Ovary (tissue), 9 donors: Measurements from ENCODE around the gene RSPH3. TPM values are rescaled to one million over a fixed set of nuclear protein-coding genes. Genes with fewer than 3 reads are reported as not detected.
"Not testable (repeated sequence)": the region's sequence is repeated elsewhere in the genome, so short reads cannot be mapped to it uniquely, and the experiment has no call there.

Experiments used
- DNase-seq, 5 donors: peaks; one replicate each; pipeline ENCODE4 v3.0.0-alpha.2; 2019 to 2020
- H3K27ac ChIP-seq, 2 donors: fragments of 200-600 bp; one replicate each; pipeline versions ENCODE4 v1.5.1 to v1.8.0; 2019 to 2022
- H3K27me3 ChIP-seq: fragments of 200-600 bp; one replicate; pipeline ENCODE4 v1.8.0; 2022
- H3K36me3 ChIP-seq: fragments of 200-600 bp; sonication (generic); one replicate; pipeline ENCODE4 v1.5.1; 2019
- H3K4me1 ChIP-seq: one replicate; pipeline ENCODE4 v1.8.1; 2013; ENCODE audit warnings: mild to moderate bottlenecking, moderate library complexity; ENCODE audit not compliant: insufficient read depth
- H3K4me3 ChIP-seq: fragments of 200-600 bp; sonication (generic); one replicate; pipeline ENCODE4 v1.5.1; 2017
- H3K9me3 ChIP-seq, 2 donors: fragments of 200-600 bp in 1 of 2; sonication (generic) in 1 of 2; one replicate each; pipeline versions ENCODE4 v1.5.1 to v1.8.1; 2013 to 2019; ENCODE audit warnings: mild to moderate bottlenecking in 1 of 2, moderate library complexity in 1 of 2
- EP300 ChIP-seq: sonication (generic); formaldehyde crosslinking; IDR thresholded peaks from one replicate; pipeline ENCODE4 v1.6.1; 2017; ENCODE audit warnings: antibody characterized with exemption
- POLR2A ChIP-seq: fragments of 450-650 bp; IDR thresholded peaks from one replicate; pipeline ENCODE4 v1.6.1; 2017; ENCODE audit warnings: antibody characterized with exemption, mild to moderate bottlenecking, moderate library complexity
- WGBS, 3 donors: extraction: QIAGEN DNeasy Blood & Tissue Kit in 1 of 3; methylation state at CpG; one replicate each; pipeline versions ENCODE4 v1.1.5 to v1.1.7; 2013 to 2017; 5-methylcytosine and 5-hydroxymethylcytosine counted together
- intact Hi-C, 4 donors: fragments of 100-400 bp; cut with DNase I; formaldehyde crosslinking; loops; one replicate each; pipeline versions ENCODE4 v1.11.0 to v1.15.1; 2022 to 2023
- polyA plus RNA-seq, 2 donors: library from polyadenylated mRNA; stranded (reverse); fragments of 200-250 nt in 1 of 2; fragments of 350-450 nt in 1 of 2; fragmentation: Illumina TruSeq in 1 of 2; extraction: RNeasy Lipid Tissue Mini Kit (QIAGEN cat#74804) in 1 of 2; gene quantifications; one replicate each; pipeline ENCODE4 v1.2.3, GENCODE V29; 2013 to 2014
- total RNA-seq, 7 donors: library from RNA; depleted of rRNA in 2 of 7; stranded (reverse); fragments of >200 nt in 2 of 7; fragmentation: NEBNext Ultra II Directional in 3 of 7; extraction: Animal tissue kit (Norgen Biotek cat#: 25700) in 3 of 7; gene quantifications; one replicate each; pipeline versions ENCODE4 v1.1.0 to v1.2.4, GENCODE V29; 2016 to 2023
- TF ChIP-seq, protein P1 (sequence below), 3 donors: fragments of 450-650 bp in 2 of 3; fragments of 200-600 bp in 1 of 3; IDR thresholded peaks; one replicate each; pipeline versions ENCODE4 v1.5.1 to v1.8.0; 2016 to 2022; ENCODE audit warnings: antibody characterized with exemption in 3 of 3, mild to moderate bottlenecking in 1 of 3
- donor health status: DM: no; HTN: no; CAD: no; lungs with moderate emphysema.
- donor health status: DM: no; HTN: no; CAD: no.
- donor health status: Bipolar disorder and iron deficiency.
- donor health status: DM: yes; HTN: yes; CAD: no.
- donor health status: DM: no; HTN: no; CAD: no.
- donor health status: DM: yes; HTN: yes; CAD: no.

Gene RSPH3
- total and polyA plus RNA-seq, 9 donors = 2.6 to 9.7 (median 7.6) TPM

GRCh38 chr6:159017757-159018559 lies 18.0 kb upstream of the RSPH3 start:
- Histone ChIP-seq H3K36me3 (no peaks in the 10 kb centered on the region), H3K4me3 (no peak overlapping the region), H3K4me1 (no peaks in the 10 kb centered on the region), H3K27me3 (no peaks in the 10 kb centered on the region), H3K27ac (no peak overlapping the region), H3K9me3 (peaks cover 0 to 5% of the 10 kb centered on the region in 2 donors)
- intact Hi-C loops = loop anchor here in 1 of 4 donors (10.0 kb wide), 1 partner anchor 117 kb away; no protein-coding TSS in a partner anchor
- WGBS, 3 donors = 28 to 56% (median 29%) methylated on average over 3 of the region's 3 CpGs
- TF ChIP-seq EP300 (no peak), POLR2A (no peak)
- TF ChIP-seq, protein P1, sequence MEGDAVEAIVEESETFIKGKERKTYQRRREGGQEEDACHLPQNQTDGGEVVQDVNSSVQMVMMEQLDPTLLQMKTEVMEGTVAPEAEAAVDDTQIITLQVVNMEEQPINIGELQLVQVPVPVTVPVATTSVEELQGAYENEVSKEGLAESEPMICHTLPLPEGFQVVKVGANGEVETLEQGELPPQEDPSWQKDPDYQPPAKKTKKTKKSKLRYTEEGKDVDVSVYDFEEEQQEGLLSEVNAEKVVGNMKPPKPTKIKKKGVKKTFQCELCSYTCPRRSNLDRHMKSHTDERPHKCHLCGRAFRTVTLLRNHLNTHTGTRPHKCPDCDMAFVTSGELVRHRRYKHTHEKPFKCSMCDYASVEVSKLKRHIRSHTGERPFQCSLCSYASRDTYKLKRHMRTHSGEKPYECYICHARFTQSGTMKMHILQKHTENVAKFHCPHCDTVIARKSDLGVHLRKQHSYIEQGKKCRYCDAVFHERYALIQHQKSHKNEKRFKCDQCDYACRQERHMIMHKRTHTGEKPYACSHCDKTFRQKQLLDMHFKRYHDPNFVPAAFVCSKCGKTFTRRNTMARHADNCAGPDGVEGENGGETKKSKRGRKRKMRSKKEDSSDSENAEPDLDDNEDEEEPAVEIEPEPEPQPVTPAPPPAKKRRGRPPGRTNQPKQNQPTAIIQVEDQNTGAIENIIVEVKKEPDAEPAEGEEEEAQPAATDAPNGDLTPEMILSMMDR (IDR thresholded peaks at IDR 0.05) = no peak
- DNase-seq = no peak

DNA sequence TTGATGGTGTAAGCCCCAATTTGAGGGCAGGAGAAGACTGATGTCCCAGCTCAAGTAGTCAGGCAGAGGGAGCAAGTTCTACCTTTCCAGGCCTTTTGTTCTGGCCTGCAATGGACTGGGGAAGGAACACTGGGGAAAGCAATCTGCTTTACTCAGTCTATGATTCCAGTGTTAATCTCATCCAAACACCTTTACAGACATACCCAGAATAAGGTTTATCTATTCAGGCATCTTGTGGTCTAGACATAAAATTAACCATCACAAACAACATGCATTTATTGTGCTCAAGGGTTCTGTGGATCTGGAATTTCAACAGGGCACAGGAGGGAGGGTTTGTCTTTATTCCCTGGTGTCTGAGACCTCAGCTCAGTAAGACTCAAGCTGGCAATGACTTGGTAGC lies 14.4 kb upstream of the RSPH3 start:
- intact Hi-C loops = loop anchor here in 1 of 4 donors (10.0 kb wide), 1 partner anchor 120 kb away; no protein-coding TSS in a partner anchor
- Histone ChIP-seq H3K9me3 (peaks cover 0 to 5% of the 10 kb centered on the region in 2 donors), H3K27me3 (no peaks in the 10 kb centered on the region), H3K4me1 (peaks cover 1% of the 10 kb centered on the region), H3K4me3 (no peak overlapping the region), H3K27ac (no peak overlapping the region), H3K36me3 (no peaks in the 10 kb centered on the region)
- TF ChIP-seq POLR2A (no peak), EP300 (no peak)
- TF ChIP-seq, protein P1 (IDR thresholded peaks at IDR 0.05) = no peak
- no peak for DNase-seq

- peaks cover 0 to 5% of the 10 kb centered on the region in 2 donors for H3K9me3 ChIP-seq
- intact Hi-C loops = loop anchor here in 1 of 4 donors (10.0 kb wide), 1 partner anchor 122 kb away; no protein-coding TSS in a partner anchor
- no peaks in the 10 kb centered on the region for H3K36me3 ChIP-seq
- TF ChIP-seq EP300 (no peak), POLR2A (no peak)
- TF ChIP-seq, protein P1 (IDR thresholded peaks at IDR 0.05) = no peak
- no peaks in the 10 kb centered on the region for H3K27me3 ChIP-seq
- peaks cover 1% of the 10 kb centered on the region for H3K4me1 ChIP-seq
- no peak for DNase-seq
- H3K27ac ChIP-seq = no peak overlapping the region
- WGBS, 3 donors = 82 to 95% (median 94%) methylated on average over 5 of the region's 5 CpGs
- H3K4me3 ChIP-seq = no peak overlapping the region
Measured at GRCh38 chr6:159013229-159013628, 13.2 kb upstream of the RSPH3 start.

GRCh38 chr6:159012201-159012600 lies 12.2 kb upstream of the RSPH3 start:
- Histone ChIP-seq H3K4me3 (no peak overlapping the region), H3K27ac (no peak overlapping the region), H3K9me3 (peaks cover 0 to 5% of the 10 kb centered on the region in 2 donors), H3K36me3 (no peaks in the 10 kb centered on the region), H3K27me3 (no peaks in the 10 kb centered on the region), H3K4me1 (peaks cover 1% of the 10 kb centered on the region)
- DNase-seq = no peak
- 17 to 51% (median 47%) methylated on average over 4 of the region's 4 CpGs for WGBS, 3 donors
- TF ChIP-seq EP300 (no peak), POLR2A (no peak)
- TF ChIP-seq, protein P1 (IDR thresholded peaks at IDR 0.05) = no peak
- intact Hi-C loops = loop anchor here in 1 of 4 donors (10.0 kb wide), 1 partner anchor 123 kb away; no protein-coding TSS in a partner anchor

- DNase-seq, H3K27me3 ChIP-seq, H3K4me3 ChIP-seq, H3K27ac ChIP-seq, H3K9me3 ChIP-seq, H3K36me3 ChIP-seq, H3K4me1 ChIP-seq: not testable (repeated sequence)
- intact Hi-C loops = loop anchor here in 1 of 4 donors (10.0 kb wide), 1 partner anchor 125 kb away; no protein-coding TSS in a partner anchor
- WGBS, 3 donors = 74 to 82% (median 79%) methylated on average over 7 of the region's 7 CpGs
Measured at GRCh38 chr6:159010037-159010612, 10.1 kb upstream of the RSPH3 start.
